ENCODE data around the gene MINDY4.

MINDY4 gene

GRCh38 chr7:30789334-30789711 lies 18.1 kb downstream of the MINDY4 start:
- no peak overlapping the region for H3K9ac ChIP-seq
- H3K4me1 ChIP-seq (ENCODE audit: low read depth, poor library complexity, severe bottlenecking) = no peaks in the 10 kb centered on the region
- H3K79me2 ChIP-seq (ENCODE audit: insufficient read depth, low read depth) = no peaks in the 10 kb centered on the region
- no peaks in the 10 kb centered on the region for H3K27me3 ChIP-seq (ENCODE audit: insufficient read depth, low read depth)
- no peak overlapping the region for H3K27ac ChIP-seq
- H2AFZ ChIP-seq (ENCODE audit: low read depth) = no peak overlapping the region
- no peak overlapping the region for H3K4me2 ChIP-seq
- TF ChIP-seq CTCF (conservative IDR thresholded peaks at IDR 0.05; ENCODE audit: low read depth, low read length) = no peak
- no peaks in the 10 kb centered on the region for H4K20me1 ChIP-seq (ENCODE audit: insufficient read depth)
- no peak overlapping the region for H3K4me3 ChIP-seq (IDR thresholded peaks at IDR 0.05; ENCODE audit: insufficient read depth, low read depth, low read length)
- H3K36me3 ChIP-seq (ENCODE audit: insufficient read depth) = no peaks in the 10 kb centered on the region

GRCh38 chr7:30790356-30790755 lies 19.1 kb downstream of the MINDY4 start:
- no peaks in the 10 kb centered on the region for H3K79me2 ChIP-seq (ENCODE audit: insufficient read depth, low read depth)
- H3K27me3 ChIP-seq (ENCODE audit: insufficient read depth, low read depth) = no peaks in the 10 kb centered on the region
- no peaks in the 10 kb centered on the region for H4K20me1 ChIP-seq (ENCODE audit: insufficient read depth)
- H3K4me3 ChIP-seq (IDR thresholded peaks at IDR 0.05; ENCODE audit: insufficient read depth, low read depth, low read length) = no peak overlapping the region
- no peak overlapping the region for H3K9ac ChIP-seq
- no peaks in the 10 kb centered on the region for H3K36me3 ChIP-seq (ENCODE audit: insufficient read depth)
- TF ChIP-seq CTCF (conservative IDR thresholded peaks at IDR 0.05; ENCODE audit: low read depth, low read length) = no peak
- no peak overlapping the region for H3K27ac ChIP-seq
- no peak overlapping the region for H2AFZ ChIP-seq (ENCODE audit: low read depth)
- H3K4me2 ChIP-seq = no peak overlapping the region
- H3K4me1 ChIP-seq (ENCODE audit: low read depth, poor library complexity, severe bottlenecking) = no peaks in the 10 kb centered on the region

GRCh38 chr7:30791114-30791513 lies 19.9 kb downstream of the MINDY4 start:
- no peak overlapping the region for H3K4me3 ChIP-seq (IDR thresholded peaks at IDR 0.05; ENCODE audit: insufficient read depth, low read depth, low read length)
- no peaks in the 10 kb centered on the region for H3K4me1 ChIP-seq (ENCODE audit: low read depth, poor library complexity, severe bottlenecking)
- no peak overlapping the region for H3K4me2 ChIP-seq
- no peak overlapping the region for H2AFZ ChIP-seq (ENCODE audit: low read depth)
- no peaks in the 10 kb centered on the region for H3K27me3 ChIP-seq (ENCODE audit: insufficient read depth, low read depth)
- no peak overlapping the region for H3K27ac ChIP-seq
- TF ChIP-seq CTCF (conservative IDR thresholded peaks at IDR 0.05; ENCODE audit: low read depth, low read length) = no peak
- H4K20me1 ChIP-seq (ENCODE audit: insufficient read depth) = no peaks in the 10 kb centered on the region
- H3K36me3 ChIP-seq (ENCODE audit: insufficient read depth) = no peaks in the 10 kb centered on the region
- H3K9ac ChIP-seq = no peak overlapping the region
- H3K79me2 ChIP-seq (ENCODE audit: insufficient read depth, low read depth) = no peaks in the 10 kb centered on the region

GRCh38 chr7:30795161-30795948 lies 24.1 kb downstream of the MINDY4 start:
- H2AFZ ChIP-seq (ENCODE audit: low read depth) = no peak overlapping the region
- no peaks in the 10 kb centered on the region for H3K4me1 ChIP-seq (ENCODE audit: low read depth, poor library complexity, severe bottlenecking)
- no peaks in the 10 kb centered on the region for H4K20me1 ChIP-seq (ENCODE audit: insufficient read depth)
- no peak overlapping the region for H3K4me3 ChIP-seq (IDR thresholded peaks at IDR 0.05; ENCODE audit: insufficient read depth, low read depth, low read length)
- H3K9ac ChIP-seq = no peak overlapping the region
- H3K27me3 ChIP-seq (ENCODE audit: insufficient read depth, low read depth) = no peaks in the 10 kb centered on the region
- H3K4me2 ChIP-seq = no peak overlapping the region
- H3K27ac ChIP-seq = no peak overlapping the region
- no peaks in the 10 kb centered on the region for H3K36me3 ChIP-seq (ENCODE audit: insufficient read depth)
- TF ChIP-seq CTCF (conservative IDR thresholded peaks at IDR 0.05; ENCODE audit: low read depth, low read length) = no peak
- H3K79me2 ChIP-seq (ENCODE audit: insufficient read depth, low read depth) = no peaks in the 10 kb centered on the region

Data from KMS-11 (cell line).